Fibroblast of lung (primary cell): ENCODE results near the gene SEPHS1.

Experiments used
- EZH2 ChIP-seq: IDR thresholded peaks from 2 replicates; pipeline ENCODE4 v1.5.1; 2012; ENCODE audit warnings: low read length, control low read depth, mild to moderate bottlenecking; ENCODE audit errors: missing control alignments
- TF ChIP-seq, protein P1 (sequence below), 2 donors: IDR thresholded peaks in 1 of 2; conservative IDR thresholded peaks in 1 of 2; 1 replicate in 1 of 2; 2 replicates in 1 of 2; pipeline ENCODE4 v1.5.1; 2011 to 2012; ENCODE audit warnings: low read length in 2 of 2, control low read depth in 1 of 2, inconsistent platforms in 1 of 2, low read depth in 1 of 2, mild to moderate bottlenecking in 1 of 2

- TF ChIP-seq, protein P1, sequence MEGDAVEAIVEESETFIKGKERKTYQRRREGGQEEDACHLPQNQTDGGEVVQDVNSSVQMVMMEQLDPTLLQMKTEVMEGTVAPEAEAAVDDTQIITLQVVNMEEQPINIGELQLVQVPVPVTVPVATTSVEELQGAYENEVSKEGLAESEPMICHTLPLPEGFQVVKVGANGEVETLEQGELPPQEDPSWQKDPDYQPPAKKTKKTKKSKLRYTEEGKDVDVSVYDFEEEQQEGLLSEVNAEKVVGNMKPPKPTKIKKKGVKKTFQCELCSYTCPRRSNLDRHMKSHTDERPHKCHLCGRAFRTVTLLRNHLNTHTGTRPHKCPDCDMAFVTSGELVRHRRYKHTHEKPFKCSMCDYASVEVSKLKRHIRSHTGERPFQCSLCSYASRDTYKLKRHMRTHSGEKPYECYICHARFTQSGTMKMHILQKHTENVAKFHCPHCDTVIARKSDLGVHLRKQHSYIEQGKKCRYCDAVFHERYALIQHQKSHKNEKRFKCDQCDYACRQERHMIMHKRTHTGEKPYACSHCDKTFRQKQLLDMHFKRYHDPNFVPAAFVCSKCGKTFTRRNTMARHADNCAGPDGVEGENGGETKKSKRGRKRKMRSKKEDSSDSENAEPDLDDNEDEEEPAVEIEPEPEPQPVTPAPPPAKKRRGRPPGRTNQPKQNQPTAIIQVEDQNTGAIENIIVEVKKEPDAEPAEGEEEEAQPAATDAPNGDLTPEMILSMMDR (conservative IDR thresholded peaks at IDR 0.05 in 1 of 2, IDR thresholded peaks at IDR 0.05 in 1 of 2; ENCODE audit: low read depth in 1 of 2, low read length in 2 of 2) = no peak
- no peak for TF ChIP-seq EZH2
Observed at GRCh38 chr10:13386021-13386420, 37.9 kb upstream of the SEPHS1 start.
